DOHH2 (cell line): Measurements from ENCODE around the gene MYCN.

ENCODE experiments used
- H3F3A ChIP-seq: fragments of 200-600 bp; sonication (generic), shearing (Covaris generic); 2 replicates; pipeline ENCODE4 v1.6.0; 2016; ENCODE audit warnings: antibody characterized with exemption, mild to moderate bottlenecking; ENCODE audit not compliant: control insufficient read depth, insufficient read depth
- H3K27ac ChIP-seq: fragments of 200-600 bp; sonication (generic); 2 replicates; pipeline ENCODE4 v1.5.1; 2014; ENCODE audit warnings: low read depth, mild to moderate bottlenecking, low read length, moderate library complexity
- H3K27me3 ChIP-seq: fragments of 200-600 bp; sonication (generic); 2 replicates; pipeline ENCODE4 v1.6.1; 2014; ENCODE audit warnings: mild to moderate bottlenecking, low read length, mixed read lengths; ENCODE audit not compliant: control insufficient read depth
- H3K36me3 ChIP-seq: fragments of 200-600 bp; sonication (generic); 2 replicates; pipeline ENCODE4 v1.6.1; 2014; ENCODE audit warnings: mild to moderate bottlenecking, low read length, moderate library complexity, mixed read lengths; ENCODE audit not compliant: control insufficient read depth
- H3K4me1 ChIP-seq: fragments of 200-600 bp; sonication (generic); 2 replicates; pipeline ENCODE4 v1.6.1; 2014; ENCODE audit warnings: mild to moderate bottlenecking, low read length, mixed read lengths; ENCODE audit not compliant: control insufficient read depth
- H3K4me2 ChIP-seq: fragments of 200-600 bp; sonication (generic); 2 replicates; pipeline ENCODE4 v1.6.0; 2014; ENCODE audit warnings: mild to moderate bottlenecking, low read length, moderate library complexity
- H3K4me3 ChIP-seq: fragments of 200-600 bp; sonication (generic); 2 replicates; pipeline ENCODE4 v1.5.1; 2014; ENCODE audit warnings: mild to moderate bottlenecking, low read length, mixed read lengths
- H3K79me2 ChIP-seq: fragments of 200-600 bp; sonication (generic); 2 replicates; pipeline ENCODE4 v1.6.1; 2014; ENCODE audit warnings: mild to moderate bottlenecking, low read length, mixed read lengths; ENCODE audit not compliant: control insufficient read depth
- H3K9me2 ChIP-seq: fragments of 200-600 bp; sonication (generic); replicated peaks from 2 replicates; pipeline ENCODE4 v1.6.1; 2014; ENCODE audit warnings: mild to moderate bottlenecking, low read length, mixed read lengths; ENCODE audit not compliant: control insufficient read depth
- H3K9me3 ChIP-seq: fragments of 200-600 bp; sonication (generic); 2 replicates; pipeline ENCODE4 v1.6.1; 2014; ENCODE audit warnings: antibody characterized with exemption, low read length, mixed read lengths; ENCODE audit not compliant: control insufficient read depth, insufficient read depth
- H4K20me1 ChIP-seq: fragments of 200-600 bp; sonication (generic); 2 replicates; pipeline ENCODE4 v1.6.0; 2014; ENCODE audit warnings: low read depth, mild to moderate bottlenecking, antibody characterized with exemption, low read length, moderate library complexity; ENCODE audit not compliant: control insufficient read depth, insufficient read depth
- CTCF ChIP-seq: fragments of 200-600 bp; sonication (generic); IDR thresholded peaks from one replicate; pipeline ENCODE4 v1.5.1; 2014; ENCODE audit warnings: antibody characterized with exemption, mild to moderate bottlenecking, low read depth, low read length; ENCODE audit not compliant: poor library complexity, severe bottlenecking
- EZH2phosphoT487 ChIP-seq: fragments of 200-600 bp; sonication (generic); IDR thresholded peaks from 2 replicates; pipeline ENCODE4 v1.6.1; 2017; ENCODE audit warnings: borderline replicate concordance, mild to moderate bottlenecking, antibody characterized with exemption, low read length, moderate library complexity, mixed read lengths

The MYCN gene

GRCh38 chr2:15956230-15956629, 15.9 kb downstream of the MYCN start:
- H3K9me2 ChIP-seq: no peaks in the 10 kb centered on the region
- no peaks in the 10 kb centered on the region for H3F3A ChIP-seq
- H3K27me3 ChIP-seq: no peaks in the 10 kb centered on the region
- no peaks in the 10 kb centered on the region for H3K79me2 ChIP-seq
- H4K20me1 ChIP-seq: no peaks in the 10 kb centered on the region
- no peaks in the 10 kb centered on the region for H3K4me1 ChIP-seq
- H3K4me3 ChIP-seq: no peak overlapping the region
- no peak overlapping the region for H3K27ac ChIP-seq
- no peaks in the 10 kb centered on the region for H3K9me3 ChIP-seq
- no peak overlapping the region for H3K4me2 ChIP-seq
- TF ChIP-seq CTCF (no peak), EZH2phosphoT487 (no peak)
- H3K36me3 ChIP-seq: no peaks in the 10 kb centered on the region

- Histone ChIP-seq H3K27me3 (no peaks in the 10 kb centered on the region), H4K20me1 (no peaks in the 10 kb centered on the region), H3K9me2 (no peaks in the 10 kb centered on the region), H3K36me3 (no peaks in the 10 kb centered on the region), H3K9me3 (no peaks in the 10 kb centered on the region), H3K4me2 (no peak overlapping the region), H3K79me2 (no peaks in the 10 kb centered on the region), H3K4me1 (no peaks in the 10 kb centered on the region), H3K27ac (no peak overlapping the region), H3K4me3 (no peak overlapping the region), H3F3A (no peaks in the 10 kb centered on the region)
- TF ChIP-seq EZH2phosphoT487 (no peak), CTCF (no peak)
Observed at GRCh38 chr2:15956751-15957736, 16.7 kb downstream of the MYCN start.

GRCh38 chr2:15957881-15958713, 17.7 kb downstream of the MYCN start:
- H3K9me3 ChIP-seq: no peaks in the 10 kb centered on the region
- TF ChIP-seq CTCF: no peak
- TF ChIP-seq EZH2phosphoT487: no peak
- H3K36me3 ChIP-seq: no peaks in the 10 kb centered on the region
- no peak overlapping the region for H3K27ac ChIP-seq
- no peaks in the 10 kb centered on the region for H3K27me3 ChIP-seq
- no peaks in the 10 kb centered on the region for H4K20me1 ChIP-seq
- H3K4me1 ChIP-seq: no peaks in the 10 kb centered on the region
- H3F3A ChIP-seq: no peaks in the 10 kb centered on the region
- H3K9me2 ChIP-seq: no peaks in the 10 kb centered on the region
- H3K79me2 ChIP-seq: no peaks in the 10 kb centered on the region
- no peak overlapping the region for H3K4me3 ChIP-seq
- H3K4me2 ChIP-seq: no peak overlapping the region
